HG03378 (cell line): ENCODE results near the gene PCDHAC2.

ENCODE experiments used
- ATAC-seq: cut with Tn5 transposase; IDR thresholded peaks from one replicate; pipeline ENCODE4 v1.9.1; 2021; ENCODE audit warnings: mild to moderate bottlenecking, moderate library complexity; ENCODE audit not compliant: unreplicated experiment

PCDHAC2 gene, protein sequence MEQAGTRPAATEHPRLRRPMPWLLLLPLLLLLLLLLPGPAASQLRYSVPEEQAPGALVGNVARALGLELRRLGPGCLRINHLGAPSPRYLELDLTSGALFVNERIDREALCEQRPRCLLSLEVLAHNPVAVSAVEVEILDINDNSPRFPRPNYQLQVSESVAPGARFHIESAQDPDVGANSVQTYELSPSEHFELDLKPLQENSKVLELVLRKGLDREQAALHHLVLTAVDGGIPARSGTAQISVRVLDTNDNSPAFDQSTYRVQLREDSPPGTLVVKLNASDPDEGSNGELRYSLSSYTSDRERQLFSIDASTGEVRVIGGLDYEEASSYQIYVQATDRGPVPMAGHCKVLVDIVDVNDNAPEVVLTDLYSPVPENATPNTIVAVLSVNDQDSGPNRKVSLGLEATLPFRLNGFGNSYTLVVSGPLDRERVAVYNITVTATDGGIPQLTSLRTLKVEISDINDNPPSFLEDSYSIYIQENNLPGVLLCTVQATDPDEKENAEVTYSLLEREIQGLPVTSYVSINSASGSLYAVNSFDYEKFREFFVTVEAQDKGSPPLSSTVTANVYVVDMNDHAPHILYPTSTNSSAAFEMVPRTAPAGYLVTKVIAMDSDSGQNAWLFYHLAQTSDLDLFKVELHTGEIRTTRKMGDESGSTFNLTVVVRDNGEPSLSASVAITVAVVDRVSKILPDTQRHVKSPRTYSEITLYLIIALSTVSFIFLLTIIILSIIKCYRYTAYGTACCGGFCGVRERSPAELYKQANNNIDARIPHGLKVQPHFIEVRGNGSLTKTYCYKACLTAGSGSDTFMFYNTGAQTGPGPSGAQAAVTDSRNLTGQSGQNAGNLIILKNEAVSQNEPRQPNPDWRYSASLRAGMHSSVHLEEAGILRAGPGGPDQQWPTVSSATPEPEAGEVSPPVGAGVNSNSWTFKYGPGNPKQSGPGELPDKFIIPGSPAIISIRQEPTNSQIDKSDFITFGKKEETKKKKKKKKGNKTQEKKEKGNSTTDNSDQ

DNA sequence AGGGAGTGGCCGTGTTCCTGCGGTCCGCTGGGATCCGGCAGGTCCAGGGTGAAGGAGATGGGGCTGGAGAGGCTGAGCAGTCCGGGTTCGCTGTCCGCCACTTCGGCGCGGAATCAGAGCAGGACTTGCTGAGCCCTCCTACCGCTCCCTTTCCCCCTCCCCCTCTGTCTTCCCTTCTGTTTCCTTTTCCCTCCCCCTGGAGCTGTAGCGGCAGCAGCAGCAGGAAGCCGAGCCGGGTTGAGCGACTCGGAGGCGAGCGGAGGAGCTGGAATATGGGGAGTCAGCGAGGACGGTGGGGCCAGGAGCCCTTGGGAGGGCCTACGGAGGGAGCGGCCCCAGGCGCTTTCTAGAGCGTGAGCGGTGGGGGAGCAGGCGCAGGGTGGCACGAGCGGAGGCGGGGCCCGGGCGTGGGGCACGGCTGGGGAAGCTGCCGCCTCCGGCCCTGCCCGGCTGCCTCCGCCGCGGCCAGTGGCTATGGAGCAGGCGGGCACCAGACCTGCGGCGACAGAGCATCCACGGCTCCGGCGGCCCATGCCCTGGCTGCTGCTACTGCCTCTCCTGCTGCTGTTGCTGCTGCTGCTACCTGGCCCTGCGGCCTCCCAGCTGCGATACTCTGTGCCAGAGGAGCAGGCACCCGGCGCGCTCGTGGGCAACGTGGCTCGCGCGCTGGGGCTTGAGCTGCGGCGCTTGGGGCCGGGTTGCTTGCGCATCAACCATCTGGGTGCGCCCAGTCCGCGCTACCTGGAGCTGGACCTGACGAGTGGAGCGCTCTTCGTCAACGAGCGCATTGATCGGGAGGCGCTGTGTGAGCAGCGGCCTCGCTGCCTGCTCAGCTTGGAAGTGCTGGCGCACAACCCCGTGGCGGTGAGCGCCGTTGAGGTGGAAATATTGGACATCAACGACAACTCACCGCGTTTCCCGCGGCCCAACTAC, at the start of gene PCDHAC2:
TSS of gene PCDHAC2 (plus strand) at position 184 of the 933 bp plus-strand sequence. CDS start at position 475, 291 bp downstream.
- ATAC-seq: no peak

DNA sequence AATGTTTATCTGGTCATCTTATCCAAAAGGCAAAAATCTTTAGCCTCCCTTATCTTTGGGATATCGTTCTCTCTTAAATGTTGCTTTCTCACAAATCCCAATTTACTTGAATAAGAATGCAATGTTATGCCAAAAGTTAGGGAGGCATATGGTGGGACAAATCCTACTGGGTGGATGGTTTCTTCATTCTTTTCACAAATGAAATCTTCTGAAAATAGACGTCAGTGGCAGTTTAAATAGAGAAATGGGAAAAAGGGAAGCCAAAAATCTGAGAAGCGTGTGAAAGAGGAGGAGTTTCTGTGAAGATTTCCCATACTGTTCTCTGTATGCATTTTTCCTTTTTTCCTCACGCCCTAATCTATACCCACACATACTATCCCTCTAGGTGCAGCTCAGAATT, 42.7 kb upstream of the PCDHAC2 start:
- ATAC-seq: no peak

DNA sequence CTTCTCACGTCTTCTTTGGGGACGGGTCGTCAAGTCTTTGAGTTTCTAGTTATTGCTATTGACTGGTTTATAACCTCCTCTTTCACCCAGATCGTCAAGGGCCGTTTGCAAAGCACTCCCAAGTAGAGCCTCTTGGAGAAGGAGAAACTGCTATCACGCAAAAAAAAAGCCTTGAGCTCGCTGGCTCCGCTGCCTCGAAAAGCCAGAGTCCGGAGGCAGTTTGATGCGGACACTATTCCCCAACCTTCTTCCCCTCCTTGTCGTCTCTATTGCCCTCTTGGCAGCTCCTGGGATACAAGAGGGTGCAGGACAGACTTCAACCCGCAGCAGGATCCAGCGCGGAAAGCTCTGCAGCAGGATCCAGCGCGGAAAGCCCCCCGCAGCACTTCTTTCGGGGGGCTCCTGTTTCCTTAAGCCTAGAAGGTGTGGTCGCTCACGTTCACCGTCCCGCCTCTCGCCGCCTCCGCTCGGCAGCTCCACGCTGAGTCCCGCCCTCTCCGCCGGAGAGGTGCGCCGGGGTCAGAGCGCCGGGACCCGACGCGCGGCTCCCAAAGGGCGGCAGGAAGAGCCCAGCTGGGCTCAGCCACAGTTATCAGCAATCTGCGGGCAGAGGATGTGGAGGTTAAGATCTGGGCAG, 40.4 kb upstream of the PCDHAC2 start, which contains the start of gene PCDHAC1:
TSS of gene PCDHAC1 (plus strand) at position 494 of the 637 bp plus-strand sequence. CDS start 594 bp downstream, outside the sequence.
- no peak for ATAC-seq

DNA sequence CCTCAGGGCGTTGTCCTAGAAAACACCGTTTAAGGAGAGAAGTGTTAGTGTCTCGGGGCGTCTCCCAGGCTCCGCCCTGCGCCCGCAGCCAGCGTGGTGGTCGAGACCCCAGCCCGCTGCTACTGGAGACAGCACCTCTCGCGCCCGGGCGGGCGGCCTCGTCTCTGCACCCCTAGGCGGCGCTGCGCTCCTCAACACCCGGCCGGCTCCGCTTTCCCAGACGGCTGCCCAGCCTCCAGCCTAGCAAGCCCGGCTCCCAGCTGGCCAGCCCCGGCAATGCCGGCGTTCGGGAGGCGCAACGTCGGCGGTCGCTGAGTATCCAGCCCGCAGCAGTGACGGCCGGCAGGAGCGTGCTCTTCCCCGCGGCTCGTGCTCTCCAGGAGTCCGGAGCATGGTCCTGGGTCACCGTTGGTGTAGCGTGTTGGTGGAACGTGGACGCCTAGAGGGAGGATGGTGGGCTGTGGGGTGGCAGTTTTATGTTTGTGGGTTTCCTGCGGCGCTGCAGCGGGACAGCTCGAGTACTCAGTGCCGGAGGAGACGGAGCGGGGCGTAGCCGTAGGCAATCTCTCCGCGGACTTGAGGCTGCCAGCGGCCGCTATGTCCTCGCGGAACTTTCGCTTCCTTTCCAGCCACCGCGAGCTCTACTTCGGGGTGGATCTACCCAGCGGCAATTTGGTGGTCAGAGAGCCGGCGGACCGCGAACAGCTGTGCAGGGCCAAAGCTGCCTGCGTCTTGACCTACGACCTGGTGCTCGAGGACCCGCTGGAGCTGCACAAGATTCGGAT, 39.6 kb upstream of the PCDHAC2 start:
- no peak for ATAC-seq

DNA sequence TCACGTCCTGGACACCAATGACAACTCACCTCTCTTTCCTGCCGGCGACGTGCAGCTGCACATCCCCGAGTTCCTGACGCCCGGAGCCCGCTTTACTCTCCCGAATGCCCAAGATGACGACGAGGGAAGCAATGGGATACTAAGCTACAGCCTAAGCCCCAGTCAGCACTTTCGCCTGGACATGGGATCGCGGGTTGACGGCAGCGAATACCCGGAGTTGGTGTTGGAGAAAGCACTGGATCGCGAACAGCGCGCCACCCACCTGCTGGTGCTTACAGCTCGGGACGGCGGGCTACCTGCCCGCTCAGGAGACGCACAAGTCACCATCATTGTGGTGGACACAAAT, 39.1 kb upstream of the PCDHAC2 start:
- no peak for ATAC-seq

DNA sequence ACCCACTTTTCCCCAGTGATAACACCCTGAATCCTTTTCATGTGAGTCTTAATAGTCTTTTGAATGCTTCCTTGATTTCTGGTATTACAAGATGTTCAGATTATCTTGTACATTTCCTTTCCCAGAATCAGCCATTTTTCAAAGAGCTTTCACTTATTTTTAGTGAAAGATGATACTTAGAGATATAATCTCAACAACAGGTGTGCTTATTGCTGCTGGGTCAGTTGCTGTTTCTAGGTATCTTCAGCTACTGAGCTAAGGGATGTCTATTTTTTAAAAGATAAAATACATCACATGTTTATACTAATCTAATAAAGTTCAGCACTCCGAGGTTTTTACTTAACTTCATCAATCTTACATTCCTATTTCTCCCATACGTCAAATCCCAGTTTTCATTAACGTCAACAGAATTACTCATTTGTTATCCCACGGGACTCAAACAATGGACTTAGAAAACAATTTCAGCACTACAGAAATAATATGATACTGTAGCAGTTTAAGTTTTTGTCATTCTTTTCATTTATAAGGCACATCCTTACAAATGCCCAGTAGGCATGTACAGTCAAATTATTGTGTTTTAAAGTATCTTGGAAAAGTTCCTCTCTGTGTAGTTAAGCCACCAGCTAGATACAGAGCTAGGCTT, 31.2 kb upstream of the PCDHAC2 start:
- ATAC-seq: no peak

DNA sequence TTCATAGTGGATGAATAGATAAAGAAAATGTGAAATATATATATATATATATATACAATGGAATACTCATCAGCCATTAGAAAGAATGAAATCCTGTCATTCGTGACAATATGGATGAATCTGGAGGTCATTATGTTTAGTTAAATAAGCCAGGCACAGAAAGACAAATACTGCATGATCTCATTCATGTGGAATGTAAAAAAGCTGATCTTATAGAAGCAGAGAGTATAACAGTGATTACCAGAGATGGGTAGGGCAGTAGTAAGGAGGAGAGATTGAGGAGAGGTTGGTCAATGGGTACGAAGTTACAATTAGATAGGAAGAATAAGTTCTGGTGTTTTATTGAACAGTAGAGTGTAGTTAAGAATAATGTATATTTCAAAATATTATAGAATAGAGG, 19.7 kb upstream of the PCDHAC2 start:
- no peak for ATAC-seq

DNA sequence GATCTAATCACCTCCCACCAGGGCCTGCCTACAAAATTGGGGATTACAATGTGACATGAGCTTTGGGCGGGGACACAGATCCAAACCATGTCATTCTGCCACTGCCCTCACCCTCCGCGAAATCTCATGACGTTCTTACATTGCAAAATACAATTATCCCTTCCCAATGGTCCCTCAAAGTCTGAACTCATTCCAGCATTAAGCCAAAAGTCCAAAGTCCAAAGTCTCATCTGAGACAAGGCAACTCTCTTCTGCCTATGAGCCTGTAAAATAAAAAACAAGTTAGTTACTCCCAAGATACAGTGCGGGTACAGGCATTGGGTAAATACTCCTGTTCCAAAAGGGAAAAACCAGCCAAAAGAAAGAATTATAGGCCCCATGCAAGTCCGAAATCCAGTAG, 14.6 kb upstream of the PCDHAC2 start:
- ATAC-seq: no peak

DNA sequence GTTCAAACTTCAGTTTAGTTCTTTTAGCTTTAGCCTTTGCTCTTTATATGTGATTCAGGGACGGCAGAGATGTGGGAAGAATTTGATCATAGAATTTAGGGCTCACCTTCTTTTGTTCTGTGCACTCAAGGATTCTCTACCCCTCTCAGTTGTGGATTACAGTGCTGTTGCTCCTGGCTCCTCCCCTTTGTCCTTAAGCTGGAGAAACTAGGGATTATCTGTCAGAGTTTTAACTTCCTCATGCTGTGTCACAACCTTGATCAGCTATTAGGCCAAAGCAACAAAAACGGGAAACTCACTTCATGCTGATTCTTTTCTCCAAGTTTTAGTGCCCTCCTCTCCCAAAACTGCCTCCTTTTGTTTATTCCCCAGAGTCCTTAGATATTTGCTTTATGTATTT, 13.0 kb upstream of the PCDHAC2 start:
- no peak for ATAC-seq

DNA sequence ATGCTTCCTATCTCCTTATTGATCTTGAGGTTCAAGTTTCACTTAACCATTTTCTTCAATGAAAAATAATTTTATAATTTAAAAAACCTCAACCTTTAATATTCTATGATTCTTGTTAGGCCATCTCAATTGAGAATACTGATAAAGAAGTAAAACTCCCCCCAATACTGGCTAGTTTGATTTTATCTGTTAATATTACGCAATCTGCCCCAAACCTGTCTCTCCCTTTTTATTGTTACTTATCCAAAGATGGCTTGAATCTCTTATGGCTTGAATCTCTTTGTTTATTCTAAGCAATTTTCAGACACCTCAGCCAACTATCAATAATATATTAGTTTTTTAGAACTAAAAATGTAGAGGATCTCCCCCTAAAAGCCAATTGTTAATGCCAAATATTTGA, 4.1 kb upstream of the PCDHAC2 start:
- no peak for ATAC-seq

DNA sequence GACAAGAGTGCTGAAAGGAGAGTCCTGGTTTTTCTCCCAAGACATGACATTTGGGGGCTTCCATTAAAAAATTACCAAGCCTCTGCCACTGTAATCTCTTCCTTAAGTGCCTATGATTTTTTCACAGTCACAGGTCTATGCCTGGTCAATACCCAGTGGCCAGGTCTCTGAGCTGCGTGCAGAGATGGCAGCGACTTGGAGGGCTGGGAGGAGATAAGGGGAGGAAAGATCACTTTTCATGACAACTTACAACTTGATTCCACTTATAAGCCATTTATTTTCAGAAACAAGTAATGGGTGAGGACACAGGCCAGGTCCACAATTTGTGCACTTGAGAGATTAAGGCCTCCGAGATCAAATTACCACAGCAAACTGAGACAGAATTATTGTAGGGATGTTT, 1.9 kb upstream of the PCDHAC2 start:
- ATAC-seq: no peak

DNA sequence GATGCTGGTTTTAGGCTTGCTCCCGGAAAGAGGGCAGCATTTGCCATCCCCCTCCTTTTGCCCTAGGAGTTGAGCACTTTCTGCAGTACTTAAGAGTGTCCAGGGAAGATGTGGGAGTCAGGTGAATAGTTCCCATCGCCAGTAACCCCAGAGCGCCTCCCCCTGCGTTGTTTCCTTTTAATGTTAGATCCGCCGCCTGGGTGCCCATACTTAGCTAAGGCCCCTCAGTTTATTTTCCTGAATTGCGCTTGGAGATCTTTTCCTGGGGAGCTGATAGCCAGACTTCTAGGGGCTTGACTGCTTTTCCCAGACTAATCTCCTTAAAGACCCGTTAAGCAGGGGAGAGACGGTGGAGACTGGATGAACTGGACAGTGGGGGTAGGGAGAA, 377 bp upstream of the PCDHAC2 start:
- no peak for ATAC-seq

DNA sequence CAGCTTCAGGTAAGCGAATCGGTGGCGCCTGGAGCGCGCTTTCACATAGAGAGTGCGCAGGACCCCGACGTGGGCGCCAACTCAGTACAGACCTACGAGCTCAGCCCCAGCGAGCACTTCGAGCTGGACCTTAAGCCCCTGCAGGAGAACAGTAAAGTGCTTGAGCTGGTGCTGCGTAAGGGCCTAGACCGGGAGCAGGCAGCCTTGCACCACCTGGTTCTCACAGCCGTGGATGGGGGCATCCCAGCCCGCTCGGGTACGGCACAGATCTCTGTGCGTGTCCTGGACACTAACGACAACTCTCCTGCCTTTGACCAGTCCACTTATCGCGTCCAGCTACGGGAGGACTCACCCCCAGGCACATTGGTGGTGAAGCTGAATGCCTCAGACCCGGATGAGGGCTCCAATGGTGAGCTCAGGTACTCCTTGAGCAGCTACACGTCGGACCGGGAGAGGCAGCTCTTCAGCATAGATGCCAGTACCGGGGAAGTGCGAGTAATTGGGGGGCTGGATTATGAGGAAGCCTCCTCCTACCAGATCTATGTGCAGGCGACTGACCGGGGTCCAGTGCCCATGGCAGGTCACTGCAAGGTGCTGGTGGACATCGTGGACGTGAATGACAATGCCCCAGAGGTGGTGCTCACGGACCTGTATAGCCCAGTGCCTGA, 1.1 kb downstream of the PCDHAC2 start:
- ATAC-seq: no peak

DNA sequence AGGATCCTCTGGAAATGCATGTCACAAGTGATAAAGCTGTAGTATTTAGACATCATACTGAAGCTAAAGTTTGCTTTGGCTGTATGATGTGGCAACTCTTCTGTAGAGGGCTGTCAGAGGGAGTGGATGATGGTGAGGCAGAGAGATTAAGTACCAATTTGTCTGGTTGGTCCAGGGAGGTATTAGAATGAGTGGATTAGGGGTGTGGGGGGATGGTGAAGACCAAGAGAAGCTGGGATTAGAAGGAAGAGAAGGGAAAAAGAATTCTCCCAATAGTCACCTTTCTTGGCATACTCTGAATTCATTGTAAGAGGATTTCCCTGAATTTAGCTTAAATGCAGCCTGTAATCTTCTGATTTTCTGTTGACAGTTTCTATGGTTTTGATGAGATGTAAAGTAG, 3.6 kb downstream of the PCDHAC2 start:
- no peak for ATAC-seq

DNA sequence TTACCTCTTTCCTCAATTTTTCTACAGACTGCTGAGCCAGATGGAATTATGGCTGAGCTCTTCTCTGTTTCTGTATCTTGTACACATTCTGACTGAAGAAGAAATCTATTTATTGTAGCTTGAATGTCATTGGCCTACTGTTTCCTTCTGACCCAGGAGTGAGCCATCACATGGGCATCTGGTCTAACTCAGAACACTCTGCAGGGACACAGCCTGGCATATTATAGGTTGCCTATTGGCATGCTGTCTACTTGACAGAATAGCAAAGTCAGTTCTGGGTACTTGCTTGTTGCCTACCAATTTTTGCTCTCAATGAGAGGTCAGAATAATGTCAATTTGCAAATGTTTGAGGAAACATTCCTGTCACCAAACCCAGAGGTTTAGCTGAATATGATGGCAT, 7.3 kb downstream of the PCDHAC2 start:
- no peak for ATAC-seq

DNA sequence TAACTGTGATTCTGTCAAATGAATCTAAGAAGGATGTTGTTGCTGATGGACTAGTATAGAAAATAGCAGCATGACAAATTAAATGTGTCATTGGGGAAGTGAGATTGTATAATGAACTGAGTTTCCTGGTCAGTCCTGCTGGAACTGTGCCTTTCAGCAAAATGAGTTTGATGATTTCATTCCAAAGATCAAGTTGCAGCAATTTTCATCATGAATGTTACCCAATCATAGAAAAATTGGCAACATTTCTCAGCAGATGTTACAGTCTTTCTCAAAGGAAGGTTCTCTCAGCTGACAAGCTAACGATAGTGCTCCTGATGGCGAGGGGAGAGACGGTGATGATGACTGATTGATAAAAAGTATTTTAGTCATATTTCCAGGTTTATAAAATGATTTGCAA, 10.7 kb downstream of the PCDHAC2 start:
- no peak for ATAC-seq

DNA sequence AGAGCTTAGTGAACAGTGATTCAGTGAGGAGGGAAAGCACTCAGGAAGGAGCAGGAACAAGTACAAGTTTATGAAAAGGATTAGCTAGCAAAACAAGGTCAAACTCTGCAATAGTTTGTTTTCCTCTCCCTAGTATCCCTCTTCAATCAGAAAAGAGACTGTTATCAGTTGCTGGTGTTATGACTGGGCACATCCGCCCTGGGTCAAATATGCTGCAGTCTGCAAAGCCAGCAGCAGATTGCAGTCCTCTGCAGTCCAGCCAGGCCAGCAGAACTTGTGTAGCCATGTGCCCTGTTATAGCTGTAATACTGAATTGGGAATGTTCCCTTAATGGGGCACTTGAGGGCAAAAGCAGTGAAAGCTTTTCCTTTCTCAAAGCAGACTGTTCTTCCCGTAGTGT, 12.0 kb downstream of the PCDHAC2 start:
- no peak for ATAC-seq

DNA sequence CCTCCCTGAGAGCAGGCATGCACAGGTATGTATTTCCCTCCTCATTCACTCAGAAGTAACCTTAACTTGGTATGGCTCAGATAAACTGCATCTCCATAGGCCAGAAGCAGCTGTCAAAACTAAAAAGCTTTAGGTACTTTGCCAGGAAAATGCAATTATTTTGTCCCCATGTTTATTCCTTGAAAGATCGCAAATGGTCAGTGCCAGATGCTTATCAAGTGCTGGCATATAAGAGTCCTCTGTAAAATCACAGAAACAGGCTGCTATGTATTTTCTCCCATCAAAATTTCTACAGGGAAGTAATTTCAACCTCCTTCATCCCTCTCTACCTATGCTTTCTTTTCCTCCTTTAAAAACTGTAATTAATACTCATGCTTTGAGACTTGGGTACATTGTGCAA, 12.7 kb downstream of the PCDHAC2 start:
- no peak for ATAC-seq
